Gastroesophageal sphincter (tissue), 3 donors: ENCODE measurements around the gene IFI27L2.

Experiments used
- POLR2AphosphoS5 ChIP-seq: sonication (generic); formaldehyde crosslinking; IDR thresholded peaks from one replicate; pipeline ENCODE4 v1.6.1; 2017; ENCODE audit warnings: antibody characterized with exemption
- TF ChIP-seq, protein P1 (sequence below), 4 experiments: fragments of 200-600 bp in 2 of 4; fragments of 450-650 bp in 2 of 4; sonication (generic) in 1 of 4; IDR thresholded peaks; one replicate each; pipeline ENCODE4 v1.5.1; 2017 to 2019; ENCODE audit warnings: antibody characterized with exemption in 4 of 4, mild to moderate bottlenecking in 2 of 4, moderate library complexity in 2 of 4

DNA sequence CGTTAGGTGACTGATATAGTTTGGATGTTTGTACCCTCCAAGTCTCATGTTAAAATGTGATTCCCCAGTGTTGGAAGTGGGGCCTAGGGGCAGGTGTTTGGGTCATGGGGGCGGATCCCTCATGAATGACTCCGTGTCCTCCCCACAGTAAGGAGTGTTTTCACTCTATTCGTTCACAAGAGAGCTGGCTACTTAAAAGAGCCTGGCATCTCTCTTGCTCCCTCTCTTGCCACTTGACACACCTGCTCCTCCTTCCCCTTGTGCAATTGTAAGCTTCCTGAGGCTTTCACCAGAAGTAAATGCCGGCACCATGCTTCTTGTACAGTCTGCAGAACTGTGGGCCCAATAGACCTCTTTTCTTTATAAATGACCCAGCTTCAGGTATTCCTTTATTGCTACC, 2.6 kb downstream of the IFI27L2 start:
- TF ChIP-seq, protein P1, sequence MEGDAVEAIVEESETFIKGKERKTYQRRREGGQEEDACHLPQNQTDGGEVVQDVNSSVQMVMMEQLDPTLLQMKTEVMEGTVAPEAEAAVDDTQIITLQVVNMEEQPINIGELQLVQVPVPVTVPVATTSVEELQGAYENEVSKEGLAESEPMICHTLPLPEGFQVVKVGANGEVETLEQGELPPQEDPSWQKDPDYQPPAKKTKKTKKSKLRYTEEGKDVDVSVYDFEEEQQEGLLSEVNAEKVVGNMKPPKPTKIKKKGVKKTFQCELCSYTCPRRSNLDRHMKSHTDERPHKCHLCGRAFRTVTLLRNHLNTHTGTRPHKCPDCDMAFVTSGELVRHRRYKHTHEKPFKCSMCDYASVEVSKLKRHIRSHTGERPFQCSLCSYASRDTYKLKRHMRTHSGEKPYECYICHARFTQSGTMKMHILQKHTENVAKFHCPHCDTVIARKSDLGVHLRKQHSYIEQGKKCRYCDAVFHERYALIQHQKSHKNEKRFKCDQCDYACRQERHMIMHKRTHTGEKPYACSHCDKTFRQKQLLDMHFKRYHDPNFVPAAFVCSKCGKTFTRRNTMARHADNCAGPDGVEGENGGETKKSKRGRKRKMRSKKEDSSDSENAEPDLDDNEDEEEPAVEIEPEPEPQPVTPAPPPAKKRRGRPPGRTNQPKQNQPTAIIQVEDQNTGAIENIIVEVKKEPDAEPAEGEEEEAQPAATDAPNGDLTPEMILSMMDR (IDR thresholded peaks at IDR 0.05), result no peak
- TF ChIP-seq POLR2AphosphoS5, result no peak
